Neuronal stem cell (in vitro differentiated cells): Measurements from ENCODE around the gene SLTM.
"Not testable (repeated sequence)": the region's sequence is repeated elsewhere in the genome, so short reads cannot be mapped to it uniquely, and the experiment has no call there.

ENCODE experiments used
- DNase-seq: peaks from one replicate; pipeline ENCODE4 v3.0.0-alpha.2; 2013; ENCODE audit warnings: low spot score
- H2AFZ ChIP-seq: one replicate; pipeline ENCODE4 v1.6.1; 2013; ENCODE audit warnings: mild to moderate bottlenecking, low read length, inconsistent platforms
- H2AK5ac ChIP-seq: 2 replicates; pipeline ENCODE4 v1.6.1; 2013; ENCODE audit warnings: low read depth, mild to moderate bottlenecking, inconsistent platforms, low read length, moderate library complexity, mixed read lengths
- H2BK120ac ChIP-seq: 2 replicates; pipeline ENCODE4 v1.6.1; 2013; ENCODE audit warnings: low read depth, mild to moderate bottlenecking, inconsistent platforms, low read length, moderate library complexity, mixed read lengths
- H2BK12ac ChIP-seq: one replicate; pipeline ENCODE4 v1.6.1; 2013; ENCODE audit warnings: low read length, inconsistent platforms
- H2BK15ac ChIP-seq: 2 replicates; pipeline ENCODE4 v1.6.1; 2013; ENCODE audit warnings: mild to moderate bottlenecking, low read length, inconsistent platforms, mixed read lengths
- H2BK5ac ChIP-seq: one replicate; pipeline ENCODE4 v1.6.1; 2013; ENCODE audit warnings: inconsistent platforms, mild to moderate bottlenecking, low read length, moderate library complexity
- H3K14ac ChIP-seq: one replicate; pipeline ENCODE4 v1.6.1; 2013; ENCODE audit warnings: low read length, inconsistent platforms
- H3K18ac ChIP-seq: 2 replicates; pipeline ENCODE4 v1.6.1; 2013; ENCODE audit warnings: low read length, inconsistent platforms
- H3K23ac ChIP-seq: 2 replicates; pipeline ENCODE4 v1.6.1; 2013; ENCODE audit warnings: low read depth, mild to moderate bottlenecking, mixed read lengths, low read length, inconsistent platforms; ENCODE audit not compliant: poor library complexity
- H3K27ac ChIP-seq: replicated peaks from 3 replicates; pipeline ENCODE4 v1.5.1; 2013; ENCODE audit warnings: low read length, inconsistent platforms
- H3K27me3 ChIP-seq, 3 experiments: 2 replicates each; pipeline ENCODE4 v1.6.1; 2013; ENCODE audit warnings: low read length in 3 of 3, mild to moderate bottlenecking in 2 of 3, inconsistent platforms in 1 of 3, low read depth in 1 of 3, mixed read lengths in 1 of 3, moderate library complexity in 1 of 3; ENCODE audit not compliant: control insufficient read depth in 3 of 3, insufficient read depth in 3 of 3
- H3K36me3 ChIP-seq, 2 donors: replicated peaks in 1 of 2; 2 replicates each; pipeline ENCODE4 v1.6.1; 2013; ENCODE audit warnings: low read length in 2 of 2; ENCODE audit not compliant: control insufficient read depth in 2 of 2, insufficient read depth in 2 of 2
- H3K4ac ChIP-seq: 2 replicates; pipeline ENCODE4 v1.6.1; 2013; ENCODE audit warnings: inconsistent platforms, mild to moderate bottlenecking, low read length, moderate library complexity
- H3K4me1 ChIP-seq, 2 donors: 1 replicate in 1 of 2; 2 replicates in 1 of 2; pipeline ENCODE4 v1.6.1; 2013; ENCODE audit warnings: low read length in 2 of 2, low read depth in 1 of 2; ENCODE audit not compliant: control insufficient read depth in 2 of 2, insufficient read depth in 1 of 2
- H3K4me2 ChIP-seq: one replicate; pipeline ENCODE4 v1.6.1; 2013; ENCODE audit warnings: mild to moderate bottlenecking, low read length, inconsistent platforms; ENCODE audit not compliant: insufficient read depth, poor library complexity, severe bottlenecking
- H3K4me3 ChIP-seq, 2 donors: 2 replicates each; pipeline ENCODE4 v1.5.1; 2013; ENCODE audit warnings: low read length in 2 of 2, mild to moderate bottlenecking in 2 of 2, inconsistent platforms in 1 of 2, moderate library complexity in 1 of 2
- H3K79me1 ChIP-seq: one replicate; pipeline ENCODE4 v1.6.1; 2013; ENCODE audit warnings: low read depth, mild to moderate bottlenecking, inconsistent platforms, low read length, moderate library complexity
- H3K9ac ChIP-seq: one replicate; pipeline ENCODE4 v1.6.1; 2013; ENCODE audit warnings: mild to moderate bottlenecking, low read depth, low read length, inconsistent platforms; ENCODE audit not compliant: poor library complexity
- H3K9me3 ChIP-seq, 2 donors: replicated peaks in 1 of 2; 2 replicates each; pipeline versions ENCODE3 to v1.6.1; 2013; ENCODE audit warnings: low read length in 2 of 2, mild to moderate bottlenecking in 2 of 2, inconsistent platforms in 1 of 2, low read depth in 1 of 2, mixed read lengths in 1 of 2, moderate library complexity in 1 of 2; ENCODE audit not compliant: control insufficient read depth in 2 of 2, insufficient read depth in 1 of 2
- H4K8ac ChIP-seq: one replicate; pipeline ENCODE4 v1.6.1; 2013; ENCODE audit warnings: low read depth, mild to moderate bottlenecking, inconsistent platforms, low read length, moderate library complexity
- H4K91ac ChIP-seq: one replicate; pipeline ENCODE4 v1.6.1; 2013; ENCODE audit warnings: low read length, low read depth, mild to moderate bottlenecking, inconsistent platforms; ENCODE audit not compliant: poor library complexity
- WGBS, 2 donors: extraction: QIAGEN DNeasy Blood & Tissue Kit; methylation state at CpG; one replicate each; pipeline ENCODE4 v1.1.7; 2013; ENCODE audit warnings: missing lambda C conversion rate in 2 of 2, mixed read lengths in 1 of 2; ENCODE audit not compliant: insufficient read length in 2 of 2, insufficient replicate concordance in 1 of 2; ENCODE audit errors: extremely low coverage in 2 of 2; 5-methylcytosine and 5-hydroxymethylcytosine counted together

Gene SLTM

GRCh38 chr15:58852347-58852746 is 81.1 kb downstream of the SLTM start:
- no peak overlapping the region for H3K14ac ChIP-seq

GRCh38 chr15:58851205-58851604 is 82.3 kb downstream of the SLTM start:
- not testable (repeated sequence) for H3K79me1 ChIP-seq, H3K9me3 ChIP-seq, H2AK5ac ChIP-seq, H4K8ac ChIP-seq, H3K9ac ChIP-seq, H3K4ac ChIP-seq, H2BK15ac ChIP-seq, H3K27ac ChIP-seq, H4K91ac ChIP-seq, DNase-seq, H3K4me3 ChIP-seq, H2AFZ ChIP-seq, H2BK120ac ChIP-seq, H2BK12ac ChIP-seq, H3K4me1 ChIP-seq, H2BK5ac ChIP-seq, H3K18ac ChIP-seq, H3K23ac ChIP-seq, H3K14ac ChIP-seq, H3K4me2 ChIP-seq, H3K27me3 ChIP-seq
- peaks cover 0 to 69% of the 10 kb centered on the region in 2 donors for H3K36me3 ChIP-seq
- no CpG with 5 or more reads among the region's 3 CpGs for WGBS, 2 donors

More at GRCh38 chr15:58852347-58852746, 81.1 kb downstream of the SLTM start:
- Histone ChIP-seq H3K36me3 (peaks cover 0 to 60% of the 10 kb centered on the region in 2 donors), H4K8ac (no peak overlapping the region), H3K4me1 (no peaks in the 10 kb centered on the region), H3K4me2 (no peak overlapping the region), H3K9me3 (no peaks in the 10 kb centered on the region), H2BK5ac (no peak overlapping the region), H2BK120ac (no peak overlapping the region), H3K27me3 (no peaks in the 10 kb centered on the region), H2BK12ac (no peak overlapping the region), H3K18ac (no peak overlapping the region), H2AK5ac (no peak overlapping the region), H3K79me1 (no peaks in the 10 kb centered on the region), H3K4me3 (no peak overlapping the region), H4K91ac (no peak overlapping the region), H2AFZ (no peak overlapping the region), H3K23ac (no peak overlapping the region), H3K4ac (no peak overlapping the region), H3K27ac (no peak overlapping the region), H2BK15ac (no peak overlapping the region), H3K9ac (no peak overlapping the region)
- no peak for DNase-seq
- no CpG with 5 or more reads among the region's 5 CpGs for WGBS, 2 donors

GRCh38 chr15:58842713-58843396 is 90.6 kb downstream of the SLTM start:
- no peak overlapping the region for H2BK120ac ChIP-seq
- H2AK5ac ChIP-seq: no peak overlapping the region
- H4K91ac ChIP-seq: no peak overlapping the region
- H3K4ac ChIP-seq: no peak overlapping the region
- no peak overlapping the region for H2BK12ac ChIP-seq
- no peaks in the 10 kb centered on the region for H3K4me1 ChIP-seq
- H2BK5ac ChIP-seq: no peak overlapping the region
- H4K8ac ChIP-seq: no peak overlapping the region
- peaks cover 2 to 29% of the 10 kb centered on the region in 2 donors for H3K36me3 ChIP-seq
- no peak overlapping the region for H3K14ac ChIP-seq
- no peak overlapping the region for H3K27ac ChIP-seq
- H3K27me3 ChIP-seq: no peaks in the 10 kb centered on the region
- H3K18ac ChIP-seq: no peak overlapping the region
- no CpG with 5 or more reads among the region's 4 CpGs for WGBS, 2 donors
- H3K4me3 ChIP-seq: no peak overlapping the region
- no peaks in the 10 kb centered on the region for H3K79me1 ChIP-seq
- H2BK15ac ChIP-seq: no peak overlapping the region
- no peak overlapping the region for H3K4me2 ChIP-seq
- no peak overlapping the region for H3K9ac ChIP-seq
- H2AFZ ChIP-seq: no peak overlapping the region
- no peaks in the 10 kb centered on the region for H3K9me3 ChIP-seq
- DNase-seq: no peak
- no peak overlapping the region for H3K23ac ChIP-seq

GRCh38 chr15:58840048-58840447 is 93.4 kb downstream of the SLTM start:
- Histone ChIP-seq H3K36me3 (peaks cover 0 to 17% of the 10 kb centered on the region in 2 donors), H3K14ac (no peak overlapping the region), H4K91ac (no peak overlapping the region), H2BK15ac (no peak overlapping the region), H2AFZ (no peak overlapping the region), H3K4me2 (no peak overlapping the region), H2BK12ac (no peak overlapping the region), H2AK5ac (no peak overlapping the region), H2BK5ac (no peak overlapping the region), H3K23ac (no peak overlapping the region), H4K8ac (no peak overlapping the region), H3K27ac (no peak overlapping the region), H3K27me3 (no peaks in the 10 kb centered on the region), H3K4ac (no peak overlapping the region), H3K4me1 (no peaks in the 10 kb centered on the region), H3K9ac (no peak overlapping the region), H3K18ac (no peak overlapping the region), H3K9me3 (no peaks in the 10 kb centered on the region), H2BK120ac (no peak overlapping the region), H3K4me3 (no peak overlapping the region), H3K79me1 (no peaks in the 10 kb centered on the region)
- WGBS, 2 donors: no CpG with 5 or more reads among the region's 8 CpGs
- DNase-seq: no peak
